BLaER1 (cell line): ENCODE data around the gene DUSP28.

Experiments used
- H3K27ac ChIP-seq: shearing (Covaris generic); formaldehyde crosslinking; 2 replicates; pipeline ENCODE4 v1.8.1; 2022
- H3K27me3 ChIP-seq: shearing (Covaris generic); formaldehyde crosslinking; 2 replicates; pipeline ENCODE4 v1.8.1; 2022
- H3K36me3 ChIP-seq: shearing (Covaris generic); formaldehyde crosslinking; 2 replicates; pipeline ENCODE4 v1.8.1; 2022
- H3K4me1 ChIP-seq: shearing (Covaris generic); formaldehyde crosslinking; 2 replicates; pipeline ENCODE4 v1.8.1; 2022
- H3K4me2 ChIP-seq: shearing (Covaris generic); formaldehyde crosslinking; 2 replicates; pipeline ENCODE4 v1.8.1; 2022
- H3K4me3 ChIP-seq: shearing (Covaris generic); formaldehyde crosslinking; 2 replicates; pipeline ENCODE4 v1.8.1; 2022
- H3K9ac ChIP-seq: shearing (Covaris generic); formaldehyde crosslinking; 2 replicates; pipeline ENCODE4 v1.8.1; 2022
- H3K9me3 ChIP-seq: shearing (Covaris generic); formaldehyde crosslinking; 2 replicates; pipeline ENCODE4 v1.8.1; 2022
- H4K20me1 ChIP-seq: shearing (Covaris generic); formaldehyde crosslinking; 2 replicates; pipeline ENCODE4 v1.8.1; 2022
- Cebpa-rat ChIP-seq: shearing (Covaris generic); IDR thresholded peaks from 2 replicates; pipeline ENCODE4 v1.8.1; 2022

The DUSP28 gene

DNA sequence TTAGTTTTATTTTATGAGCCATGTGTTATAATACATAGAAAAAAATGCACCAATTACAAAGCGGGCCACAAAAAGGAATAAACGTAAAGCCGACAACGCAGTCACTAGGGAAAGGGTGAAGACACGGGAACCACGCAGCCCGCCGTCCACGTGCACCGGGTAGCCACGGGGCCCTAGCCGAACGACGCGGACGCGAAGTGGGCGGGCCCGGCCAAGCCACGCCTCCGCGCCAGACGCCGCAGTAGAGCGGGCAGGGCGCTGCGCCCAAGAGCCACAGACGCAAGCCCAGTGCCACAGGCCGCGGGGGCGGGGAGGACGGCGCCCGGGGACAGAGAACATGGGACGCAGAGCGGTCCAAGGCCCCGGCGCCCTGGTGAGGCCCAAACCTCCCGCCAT is at the start of gene DUSP28:
Gene DUSP28, plus strand, starts transcription at position 274 of the 396 bp plus-strand sequence. CDS start 328 bp downstream, outside the sequence.
- H3K4me1 ChIP-seq, result peaks cover 78% of the 10 kb centered on the region

GRCh38 chr2:240510513-240511210 is 49.5 kb upstream of the DUSP28 start:
- Histone ChIP-seq H3K4me1 (peaks cover 15% of the 10 kb centered on the region), H3K27me3 (no peaks in the 10 kb centered on the region), H3K36me3 (peaks cover 69% of the 10 kb centered on the region), H3K9me3 (no peaks in the 10 kb centered on the region), H3K9ac (no peak overlapping the region), H3K4me3 (no peak overlapping the region), H3K27ac (no peak overlapping the region), H4K20me1 (peaks cover 14% of the 10 kb centered on the region; the same call in 1 of the 2 replicates), H3K4me2 (no peak overlapping the region)
- no peak for TF ChIP-seq Cebpa-rat

More for the DNA sequence above, at the start of gene DUSP28:
- Histone ChIP-seq H3K27ac (peak within 1 kb of the TSS; percentile 99), H3K9ac (peak within 1 kb of the TSS; percentile 99), H3K9me3 (no peaks in the 10 kb centered on the region), H3K4me3 (peak within 1 kb of the TSS; percentile 87), H3K27me3 (no peaks in the 10 kb centered on the region), H3K4me2 (peak within 1 kb of the TSS; percentile 99), H3K36me3 (peaks cover 56% of the 10 kb centered on the region), H4K20me1 (peaks cover 40% of the 10 kb centered on the region; the same call in 1 of the 2 replicates)
- no peak for TF ChIP-seq Cebpa-rat

- no peak for TF ChIP-seq Cebpa-rat
- peaks cover 61% of the 10 kb centered on the region for H3K36me3 ChIP-seq
- no peak overlapping the region for H3K4me3 ChIP-seq
- H3K9me3 ChIP-seq, result no peaks in the 10 kb centered on the region
- H3K4me1 ChIP-seq, result peaks cover 15% of the 10 kb centered on the region
- peaks cover 14% of the 10 kb centered on the region; the same call in 1 of the 2 replicates for H4K20me1 ChIP-seq
- no peak overlapping the region for H3K9ac ChIP-seq
- H3K27ac ChIP-seq, result no peak overlapping the region
- H3K27me3 ChIP-seq, result no peaks in the 10 kb centered on the region
- no peak overlapping the region for H3K4me2 ChIP-seq
Observed at GRCh38 chr2:240511351-240512108, 48.6 kb upstream of the DUSP28 start.

GRCh38 chr2:240512109-240512485 is 48.1 kb upstream of the DUSP28 start:
- Histone ChIP-seq H3K4me2 (no peak overlapping the region), H3K36me3 (peaks cover 58% of the 10 kb centered on the region), H3K9ac (no peak overlapping the region), H3K4me3 (no peak overlapping the region), H3K27me3 (no peaks in the 10 kb centered on the region), H3K9me3 (no peaks in the 10 kb centered on the region), H3K4me1 (peaks cover 15% of the 10 kb centered on the region), H4K20me1 (peaks cover 14% of the 10 kb centered on the region; the same call in 1 of the 2 replicates), H3K27ac (no peak overlapping the region)
- no peak for TF ChIP-seq Cebpa-rat

DNA sequence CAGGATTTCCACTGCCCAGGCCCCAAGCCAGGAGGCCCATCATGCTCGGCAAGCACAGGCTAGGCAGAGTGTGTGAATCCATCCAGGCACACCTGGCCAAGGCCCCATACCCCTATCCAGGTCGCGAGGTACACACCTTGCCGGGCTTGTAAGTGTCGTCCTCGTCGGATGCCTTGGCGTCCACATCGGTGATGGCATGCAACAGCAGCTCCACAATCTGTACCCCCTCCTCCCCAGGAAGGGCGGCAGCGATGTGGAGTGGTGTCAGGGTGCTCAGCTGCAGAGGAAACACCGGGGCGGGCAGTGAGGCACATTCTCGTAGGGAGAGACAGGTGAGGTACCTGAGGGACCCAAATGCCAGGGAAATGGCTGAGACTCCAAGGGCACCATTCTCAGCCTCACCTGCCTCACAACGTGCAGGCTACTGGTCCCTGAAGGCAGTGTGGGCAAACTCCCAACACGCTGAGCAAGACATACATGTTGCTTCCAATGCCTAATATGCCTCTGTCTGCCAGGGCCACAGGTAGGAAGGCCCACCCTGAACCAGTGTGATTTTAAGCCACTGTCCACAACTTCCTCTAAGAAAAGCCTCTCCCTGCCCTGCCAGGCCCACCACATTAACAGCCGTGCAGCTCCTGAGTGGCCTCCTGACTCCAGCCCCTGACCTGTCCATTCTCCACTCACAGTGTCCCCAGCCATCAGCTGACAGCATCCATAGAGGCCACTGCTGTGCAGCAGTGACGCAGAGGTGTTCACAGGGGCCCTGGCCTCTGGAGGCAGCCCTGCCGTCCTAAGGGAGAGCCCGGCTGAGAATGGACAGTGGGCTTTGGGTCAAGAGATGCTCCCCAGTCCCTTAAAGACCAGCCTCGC is 47.3 kb upstream of the DUSP28 start:
- no peaks in the 10 kb centered on the region for H3K27me3 ChIP-seq
- no peak overlapping the region for H3K27ac ChIP-seq
- H3K9ac ChIP-seq, result no peak overlapping the region
- no peak overlapping the region for H3K4me2 ChIP-seq
- peaks cover 61% of the 10 kb centered on the region for H3K36me3 ChIP-seq
- TF ChIP-seq Cebpa-rat, result no peak
- H3K4me1 ChIP-seq, result peaks cover 15% of the 10 kb centered on the region
- no peaks in the 10 kb centered on the region for H3K9me3 ChIP-seq
- peaks cover 14% of the 10 kb centered on the region; the same call in 1 of the 2 replicates for H4K20me1 ChIP-seq
- no peak overlapping the region for H3K4me3 ChIP-seq

DNA sequence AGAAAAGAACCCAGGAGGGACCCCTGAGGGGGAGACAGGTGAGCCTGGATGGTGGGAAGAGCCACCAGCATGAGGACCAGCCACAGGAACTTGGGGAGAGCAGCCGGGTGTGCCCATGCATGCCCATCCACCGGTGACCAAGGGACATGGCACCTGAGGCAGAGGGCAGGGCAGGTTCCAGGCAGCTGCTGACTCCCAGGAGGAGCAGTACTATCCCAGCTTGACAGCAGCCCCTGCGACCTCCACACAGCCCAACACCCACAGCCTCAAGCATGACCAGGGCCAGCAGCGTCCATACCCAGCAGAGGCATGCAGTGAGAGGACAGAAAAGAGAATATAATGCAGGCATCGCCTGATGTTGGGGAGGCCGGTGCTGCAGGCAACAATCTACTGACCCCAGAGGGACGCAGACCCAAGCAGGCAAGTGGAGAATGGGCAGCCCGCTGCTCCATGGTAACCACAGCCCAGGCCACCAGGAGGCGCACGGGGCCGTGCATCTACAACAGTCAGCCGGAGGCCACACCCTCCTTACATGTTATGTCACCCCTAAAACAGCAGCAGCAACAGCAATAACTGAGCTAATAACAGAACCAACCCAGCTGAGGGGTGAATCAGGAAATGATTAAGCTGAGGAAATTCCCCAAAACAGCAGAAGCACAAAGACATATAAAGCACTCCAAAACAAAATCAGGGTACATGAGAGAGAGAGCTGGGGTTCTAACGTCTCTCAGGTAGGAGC is 46.4 kb upstream of the DUSP28 start:
- Histone ChIP-seq H3K27me3 (no peaks in the 10 kb centered on the region), H3K4me1 (peaks cover 15% of the 10 kb centered on the region), H3K36me3 (peaks cover 60% of the 10 kb centered on the region), H3K27ac (no peak overlapping the region), H3K9me3 (no peaks in the 10 kb centered on the region), H3K4me2 (peak overlapping the region; percentile 41; the same call in 1 of the 2 replicates), H3K4me3 (no peak overlapping the region), H3K9ac (no peak overlapping the region), H4K20me1 (peaks cover 14% of the 10 kb centered on the region; the same call in 1 of the 2 replicates)
- no peak for TF ChIP-seq Cebpa-rat

- Histone ChIP-seq H4K20me1 (peaks cover 14% of the 10 kb centered on the region; the same call in 1 of the 2 replicates), H3K27ac (no peak overlapping the region), H3K4me2 (peak overlapping the region; percentile 41; the same call in 1 of the 2 replicates), H3K4me1 (peaks cover 15% of the 10 kb centered on the region), H3K27me3 (no peaks in the 10 kb centered on the region), H3K4me3 (no peak overlapping the region), H3K36me3 (peaks cover 60% of the 10 kb centered on the region), H3K9me3 (no peaks in the 10 kb centered on the region), H3K9ac (no peak overlapping the region)
- no peak for TF ChIP-seq Cebpa-rat
Observed at GRCh38 chr2:240514631-240515030, 45.5 kb upstream of the DUSP28 start.

GRCh38 chr2:240517342-240517741 is 42.8 kb upstream of the DUSP28 start:
- Histone ChIP-seq H3K36me3 (peaks cover 63% of the 10 kb centered on the region), H3K9ac (no peak overlapping the region), H3K27ac (no peak overlapping the region), H3K9me3 (peaks cover 22% of the 10 kb centered on the region), H3K4me1 (peaks cover 15% of the 10 kb centered on the region), H4K20me1 (peaks cover 14% of the 10 kb centered on the region; the same call in 1 of the 2 replicates), H3K4me2 (no peak overlapping the region), H3K4me3 (no peak overlapping the region), H3K27me3 (no peaks in the 10 kb centered on the region)
- TF ChIP-seq Cebpa-rat, result no peak

DNA sequence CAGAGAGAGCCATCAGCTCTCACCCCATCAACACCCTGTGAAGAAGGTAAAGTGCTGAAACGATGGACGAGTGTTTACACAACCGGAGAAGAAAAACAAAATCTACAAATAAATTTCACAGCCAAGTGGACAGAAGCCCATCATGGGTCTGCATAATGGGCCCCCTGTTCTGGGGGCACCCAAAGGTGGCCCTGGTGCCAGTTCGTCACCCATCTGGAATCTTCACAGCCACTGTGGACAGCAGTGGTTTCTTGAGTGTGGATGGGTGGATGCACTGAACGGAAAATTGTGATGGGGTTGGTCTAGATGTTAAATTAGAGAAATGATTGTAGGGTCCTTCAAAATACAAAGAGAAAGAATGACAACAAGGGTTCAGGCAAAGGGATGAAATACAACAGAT is 41.2 kb upstream of the DUSP28 start:
- no peak for TF ChIP-seq Cebpa-rat
- Histone ChIP-seq H3K27me3 (no peaks in the 10 kb centered on the region), H3K27ac (no peak overlapping the region), H3K4me3 (no peak overlapping the region), H3K9me3 (peaks cover 38% of the 10 kb centered on the region), H3K4me2 (no peak overlapping the region), H3K9ac (no peak overlapping the region), H3K36me3 (peaks cover 67% of the 10 kb centered on the region), H4K20me1 (0 out of 2 replicates have a peak, but pooled peaks cover 4% of the 10 kb centered on the region), H3K4me1 (peaks cover 14% of the 10 kb centered on the region)
